Measurements from ENCODE around the gene MAGED2.
A peak's percentile ranks its signal among the peaks of the same experiment; 100 is the strongest.
"Not testable (repeated sequence)": the region's sequence is repeated elsewhere in the genome, so short reads cannot be mapped to it uniquely, and the experiment has no call there.

The MAGED2 gene

DNA sequence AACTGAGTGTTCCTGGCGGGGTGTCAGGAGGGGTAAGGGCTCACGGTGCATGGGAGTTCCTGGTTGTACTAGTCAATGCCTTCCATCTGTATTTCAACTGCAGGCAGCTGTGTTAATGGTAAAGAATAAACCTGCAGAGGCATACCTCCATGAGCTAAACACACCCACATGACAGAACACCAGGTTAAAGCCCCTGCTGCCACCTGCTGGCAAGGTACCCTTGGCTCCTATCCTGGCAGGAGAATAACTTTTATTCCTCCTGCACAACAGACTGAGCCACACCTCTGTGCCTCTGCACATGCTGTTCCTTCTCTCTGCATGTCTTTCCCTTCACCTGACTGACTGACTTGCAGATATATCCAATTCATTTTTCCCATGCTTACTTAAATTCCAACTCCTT, 20.6 kb upstream of the MAGED2 start:
- no peak for DNase-seq (ENCODE audit: low spot score)
- in situ Hi-C loops (cut with MboI; ENCODE audit: low sequenced_read_pairs, unreplicated experiment) = no loop called here
- TF ChIP-seq, protein P1, sequence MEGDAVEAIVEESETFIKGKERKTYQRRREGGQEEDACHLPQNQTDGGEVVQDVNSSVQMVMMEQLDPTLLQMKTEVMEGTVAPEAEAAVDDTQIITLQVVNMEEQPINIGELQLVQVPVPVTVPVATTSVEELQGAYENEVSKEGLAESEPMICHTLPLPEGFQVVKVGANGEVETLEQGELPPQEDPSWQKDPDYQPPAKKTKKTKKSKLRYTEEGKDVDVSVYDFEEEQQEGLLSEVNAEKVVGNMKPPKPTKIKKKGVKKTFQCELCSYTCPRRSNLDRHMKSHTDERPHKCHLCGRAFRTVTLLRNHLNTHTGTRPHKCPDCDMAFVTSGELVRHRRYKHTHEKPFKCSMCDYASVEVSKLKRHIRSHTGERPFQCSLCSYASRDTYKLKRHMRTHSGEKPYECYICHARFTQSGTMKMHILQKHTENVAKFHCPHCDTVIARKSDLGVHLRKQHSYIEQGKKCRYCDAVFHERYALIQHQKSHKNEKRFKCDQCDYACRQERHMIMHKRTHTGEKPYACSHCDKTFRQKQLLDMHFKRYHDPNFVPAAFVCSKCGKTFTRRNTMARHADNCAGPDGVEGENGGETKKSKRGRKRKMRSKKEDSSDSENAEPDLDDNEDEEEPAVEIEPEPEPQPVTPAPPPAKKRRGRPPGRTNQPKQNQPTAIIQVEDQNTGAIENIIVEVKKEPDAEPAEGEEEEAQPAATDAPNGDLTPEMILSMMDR (IDR thresholded peaks at IDR 0.05; ENCODE audit: borderline replicate concordance, control extremely low read depth, extremely low read depth, insufficient read depth, missing control alignments) = peak; percentile 7

DNA sequence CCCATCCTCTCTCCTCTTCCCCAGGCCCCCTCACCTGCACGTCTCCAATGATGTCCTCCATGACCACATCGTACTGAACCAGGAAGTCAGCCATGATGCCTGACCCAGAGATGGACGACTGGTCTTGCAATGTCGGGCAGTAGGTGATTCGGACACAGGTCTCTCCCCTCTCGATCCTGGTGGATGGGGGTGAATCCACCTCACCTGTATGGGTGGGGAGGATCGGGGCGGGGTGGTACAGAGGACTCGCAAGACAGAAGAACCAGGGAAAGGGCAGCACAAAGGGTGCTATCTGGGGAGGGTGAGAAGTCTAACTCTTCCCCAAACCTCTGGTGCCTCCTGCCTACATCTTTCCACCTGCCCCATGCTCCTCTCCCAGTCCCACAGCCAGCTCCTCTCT, 19.1 kb upstream of the MAGED2 start:
- in situ Hi-C loops (cut with MboI; ENCODE audit: low sequenced_read_pairs, unreplicated experiment) = no loop called here
- TF ChIP-seq, protein P1 (IDR thresholded peaks at IDR 0.05; ENCODE audit: borderline replicate concordance, control extremely low read depth, extremely low read depth, insufficient read depth, missing control alignments) = no peak
- no peak for DNase-seq (ENCODE audit: low spot score)

DNA sequence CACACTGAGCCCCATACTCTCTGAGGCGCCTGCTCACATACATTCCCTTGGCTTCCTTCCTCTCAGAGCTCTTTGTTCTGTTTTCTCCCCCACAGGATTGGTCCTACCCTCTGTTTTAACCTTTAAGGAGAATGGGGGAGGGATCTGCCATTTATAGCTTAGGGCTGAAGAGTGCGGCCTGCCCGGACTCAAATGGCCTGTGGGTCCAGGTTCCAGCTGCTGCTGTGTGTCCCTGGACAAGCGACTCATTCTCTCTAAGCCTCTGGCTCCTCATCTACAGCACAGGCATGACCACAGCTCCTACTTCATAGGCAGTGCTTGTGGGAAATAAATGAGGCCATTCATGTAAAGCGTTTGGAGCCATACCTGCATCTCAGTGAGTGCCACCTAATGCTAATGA, 18.1 kb upstream of the MAGED2 start:
- in situ Hi-C loops (cut with MboI; ENCODE audit: low sequenced_read_pairs, unreplicated experiment) = not testable (repeated sequence)

DNA sequence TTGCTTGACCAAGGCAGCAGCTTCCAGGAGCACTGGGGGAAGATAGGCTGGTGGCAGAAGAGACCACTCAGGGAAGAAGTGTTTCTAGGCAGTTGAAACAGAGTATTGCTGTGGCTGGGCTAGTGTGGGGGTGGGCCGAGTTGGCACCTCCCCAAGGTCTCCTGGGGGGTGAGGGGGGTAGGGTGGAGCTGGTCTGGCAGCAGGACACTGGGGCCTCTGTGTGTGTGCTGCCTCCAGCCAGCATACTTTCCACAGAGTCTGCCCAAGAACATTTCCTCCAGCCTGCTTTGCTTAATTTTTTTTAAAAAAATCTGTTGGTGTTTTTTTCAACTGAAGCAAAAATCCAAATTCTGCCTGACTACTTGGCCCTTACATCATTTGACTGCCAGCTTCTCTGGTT, 13.5 kb upstream of the MAGED2 start:
- no peak for DNase-seq (ENCODE audit: low spot score)
- in situ Hi-C loops (cut with MboI; ENCODE audit: low sequenced_read_pairs, unreplicated experiment) = no loop called here
- TF ChIP-seq, protein P1 (IDR thresholded peaks at IDR 0.05; ENCODE audit: borderline replicate concordance, control extremely low read depth, extremely low read depth, insufficient read depth, missing control alignments) = no peak

More for the DNA sequence above, 18.1 kb upstream of the MAGED2 start:
- DNase-seq (ENCODE audit: low spot score) = not testable (repeated sequence)

DNA sequence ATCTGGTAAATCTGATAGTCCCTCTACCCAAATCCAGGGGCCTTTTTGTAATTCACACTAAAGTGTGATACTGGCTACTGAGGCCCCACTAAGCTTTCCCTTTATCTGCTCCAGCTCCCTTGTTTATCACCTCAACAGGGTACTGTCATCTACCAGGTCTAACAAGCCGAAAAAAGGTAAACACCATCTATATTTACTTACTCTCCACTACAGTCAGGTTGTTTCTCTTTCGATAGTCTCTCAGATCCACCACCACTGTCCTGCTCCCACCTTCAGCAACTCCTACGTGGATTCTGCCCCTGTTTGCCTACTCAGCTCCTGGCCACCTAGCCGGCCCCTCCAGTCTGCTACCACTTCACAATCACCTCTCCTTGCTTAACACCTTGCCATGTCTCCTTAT, 12.8 kb upstream of the MAGED2 start:
- in situ Hi-C loops (cut with MboI; ENCODE audit: low sequenced_read_pairs, unreplicated experiment) = no loop called here
- no peak for DNase-seq (ENCODE audit: low spot score)
- TF ChIP-seq, protein P1 (IDR thresholded peaks at IDR 0.05; ENCODE audit: borderline replicate concordance, control extremely low read depth, extremely low read depth, insufficient read depth, missing control alignments) = no peak

DNA sequence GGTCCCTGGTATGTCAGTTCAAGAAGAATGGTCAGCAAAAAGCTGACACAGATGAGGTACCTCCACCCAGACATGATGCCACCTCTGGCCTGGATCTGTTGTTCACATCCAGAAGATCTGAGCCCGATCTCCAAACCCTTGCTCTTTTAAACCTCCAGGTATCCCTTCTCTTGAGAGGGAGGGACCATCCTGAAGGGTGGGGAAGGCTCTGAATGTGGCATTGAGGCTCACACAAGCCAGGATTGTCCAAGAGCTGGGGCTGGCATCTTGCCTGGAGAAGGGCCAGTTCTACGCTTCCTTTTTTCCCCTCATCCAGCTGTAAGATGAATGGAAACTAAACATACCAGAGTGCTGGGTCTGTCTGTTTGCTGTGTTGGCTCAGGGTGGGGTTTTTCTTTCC, 9.4 kb upstream of the MAGED2 start, which contains the start of gene ITIH6:
TSS of gene ITIH6 (minus strand) at position 119 of the 400 bp plus-strand sequence. CDS start at position 74, 45 bp downstream.
- TF ChIP-seq, protein P1 (IDR thresholded peaks at IDR 0.05; ENCODE audit: borderline replicate concordance, control extremely low read depth, extremely low read depth, insufficient read depth, missing control alignments) = no peak
- in situ Hi-C loops (cut with MboI; ENCODE audit: low sequenced_read_pairs, unreplicated experiment) = no loop called here
- DNase-seq (ENCODE audit: low spot score) = no peak

DNA sequence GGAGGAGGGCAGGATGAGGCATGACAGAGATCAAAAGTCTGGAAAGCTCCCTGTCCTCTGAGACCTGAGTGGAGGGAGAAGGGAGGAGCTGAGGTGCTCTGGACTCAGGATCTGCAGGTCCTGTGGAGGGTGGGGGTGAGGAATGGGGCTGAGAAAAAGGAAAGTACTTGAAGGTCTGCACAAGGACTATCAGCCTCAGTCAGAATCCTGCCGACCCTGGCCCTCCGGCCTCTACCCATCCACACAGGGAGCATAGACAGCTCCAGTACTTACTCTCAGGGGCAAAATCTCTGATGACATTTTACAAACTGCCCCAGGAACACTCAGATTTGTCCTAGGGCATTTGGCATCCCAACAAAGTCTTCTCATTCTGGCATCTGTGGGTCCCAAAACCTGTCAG, 8.5 kb upstream of the MAGED2 start:
- TF ChIP-seq, protein P1 (IDR thresholded peaks at IDR 0.05; ENCODE audit: borderline replicate concordance, control extremely low read depth, extremely low read depth, insufficient read depth, missing control alignments) = no peak
- in situ Hi-C loops (cut with MboI; ENCODE audit: low sequenced_read_pairs, unreplicated experiment) = no loop called here
- DNase-seq (ENCODE audit: low spot score) = no peak

All from GM13976 (cell line).